Activated CD8-positive, alpha-beta memory T cell treated with anti-CD3 and anti-CD28 coated beads, Interleukin-2, amount 50 U/mL, for 1 hour (primary cell): Measurements from ENCODE around the gene ZCCHC14.
"Not testable (repeated sequence)": the region's sequence is repeated elsewhere in the genome, so short reads cannot be mapped to it uniquely, and the experiment has no call there.

Experiments used
- DNase-seq: peaks from one replicate; pipeline ENCODE4 v3.0.0-alpha.2; 2020; ENCODE audit errors: extremely low read depth

The ZCCHC14 gene

GRCh38 chr16:87524407-87524806 lies 31.6 kb upstream of the ZCCHC14 start:
- no peak for DNase-seq

- DNase-seq: not testable (repeated sequence)
Measured at GRCh38 chr16:87523605-87524004, 30.8 kb upstream of the ZCCHC14 start.

GRCh38 chr16:87521764-87522163 lies 28.9 kb upstream of the ZCCHC14 start:
- DNase-seq: not testable (repeated sequence)

GRCh38 chr16:87519170-87519569 lies 26.3 kb upstream of the ZCCHC14 start:
- not testable (repeated sequence) for DNase-seq

GRCh38 chr16:87518430-87519051 lies 25.7 kb upstream of the ZCCHC14 start:
- not testable (repeated sequence) for DNase-seq

- DNase-seq: not testable (repeated sequence)
Measured at GRCh38 chr16:87517610-87518429, 25.0 kb upstream of the ZCCHC14 start.

- DNase-seq: no peak
Measured at GRCh38 chr16:87516361-87516760, 23.5 kb upstream of the ZCCHC14 start.

GRCh38 chr16:87515475-87516330 lies 22.9 kb upstream of the ZCCHC14 start:
- no peak for DNase-seq

- DNase-seq: not testable (repeated sequence)
Measured at GRCh38 chr16:87509778-87510177, 17.0 kb upstream of the ZCCHC14 start.

GRCh38 chr16:87507351-87508069 lies 14.7 kb upstream of the ZCCHC14 start:
- DNase-seq: no peak

- DNase-seq: no peak
Measured at GRCh38 chr16:87506423-87507350, 13.9 kb upstream of the ZCCHC14 start.

GRCh38 chr16:87505834-87506233 lies 13.0 kb upstream of the ZCCHC14 start:
- no peak for DNase-seq

- DNase-seq: not testable (repeated sequence)
Measured at GRCh38 chr16:87503232-87503937, 10.6 kb upstream of the ZCCHC14 start.

GRCh38 chr16:87502308-87502969 lies 9.6 kb upstream of the ZCCHC14 start:
- DNase-seq: no peak

GRCh38 chr16:87501117-87501516 lies 8.3 kb upstream of the ZCCHC14 start:
- no peak for DNase-seq

GRCh38 chr16:87499189-87499486 lies 6.3 kb upstream of the ZCCHC14 start:
- DNase-seq: no peak

GRCh38 chr16:87498324-87499188 lies 5.7 kb upstream of the ZCCHC14 start:
- no peak for DNase-seq

GRCh38 chr16:87497767-87498290 lies 5.0 kb upstream of the ZCCHC14 start:
- DNase-seq: not testable (repeated sequence)
